ENCODE measurements around the gene ATF7IP.

Gene ATF7IP

GRCh38 chr12:14473707-14474287 lies 108.3 kb downstream of the ATF7IP start:
- no peak for DNase-seq (ENCODE audit: extremely low read depth in 1 of 2, low read depth in 1 of 2)

- no peak for DNase-seq (ENCODE audit: extremely low read depth in 1 of 2, low read depth in 1 of 2)
Measured at GRCh38 chr12:14479004-14479403, 113.5 kb downstream of the ATF7IP start.

GRCh38 chr12:14481201-14481600 lies 115.7 kb downstream of the ATF7IP start:
- DNase-seq (ENCODE audit: extremely low read depth in 1 of 2, low read depth in 1 of 2) = no peak

- DNase-seq (ENCODE audit: extremely low read depth in 1 of 2, low read depth in 1 of 2) = no peak
Measured at GRCh38 chr12:14482361-14482760, 116.9 kb downstream of the ATF7IP start.

- no peak for DNase-seq (ENCODE audit: extremely low read depth in 1 of 2, low read depth in 1 of 2)
Measured at GRCh38 chr12:14482886-14483285, 117.4 kb downstream of the ATF7IP start.

GRCh38 chr12:14495326-14495725 lies 129.8 kb downstream of the ATF7IP start:
- no peak for DNase-seq (ENCODE audit: extremely low read depth in 1 of 2, low read depth in 1 of 2)

- DNase-seq (ENCODE audit: extremely low read depth in 1 of 2, low read depth in 1 of 2) = no peak
Measured at GRCh38 chr12:14505626-14506596, 140.4 kb downstream of the ATF7IP start.

GRCh38 chr12:14510574-14510973 lies 145.1 kb downstream of the ATF7IP start:
- no peak for DNase-seq (ENCODE audit: extremely low read depth in 1 of 2, low read depth in 1 of 2)

- no peak for DNase-seq (ENCODE audit: extremely low read depth in 1 of 2, low read depth in 1 of 2)
Measured at GRCh38 chr12:14514154-14514842, 148.8 kb downstream of the ATF7IP start.

GRCh38 chr12:14514946-14515345 lies 149.5 kb downstream of the ATF7IP start:
- DNase-seq (ENCODE audit: extremely low read depth in 1 of 2, low read depth in 1 of 2) = no peak

- DNase-seq (ENCODE audit: extremely low read depth in 1 of 2, low read depth in 1 of 2) = no peak
Measured at GRCh38 chr12:14521822-14522221, 156.3 kb downstream of the ATF7IP start.

- no peak for DNase-seq (ENCODE audit: extremely low read depth in 1 of 2, low read depth in 1 of 2)
Measured at GRCh38 chr12:14525964-14526363, 160.5 kb downstream of the ATF7IP start.

GRCh38 chr12:14532152-14532551 lies 166.7 kb downstream of the ATF7IP start:
- no peak for DNase-seq (ENCODE audit: extremely low read depth in 1 of 2, low read depth in 1 of 2)

GRCh38 chr12:14537088-14537487 lies 171.6 kb downstream of the ATF7IP start:
- no peak for DNase-seq (ENCODE audit: extremely low read depth in 1 of 2, low read depth in 1 of 2)

GRCh38 chr12:14540801-14541462 lies 175.4 kb downstream of the ATF7IP start:
- DNase-seq (ENCODE audit: extremely low read depth in 1 of 2, low read depth in 1 of 2) = no peak

GRCh38 chr12:14545144-14546124 lies 180.0 kb downstream of the ATF7IP start:
- DNase-seq (ENCODE audit: extremely low read depth in 1 of 2, low read depth in 1 of 2) = no peak

GRCh38 chr12:14547571-14547970 lies 182.1 kb downstream of the ATF7IP start:
- no peak for DNase-seq (ENCODE audit: extremely low read depth in 1 of 2, low read depth in 1 of 2)

GRCh38 chr12:14548609-14549008 lies 183.1 kb downstream of the ATF7IP start:
- no peak for DNase-seq (ENCODE audit: extremely low read depth in 1 of 2, low read depth in 1 of 2)

Measured in activated CD8-positive, alpha-beta memory T cell treated with anti-CD3 and anti-CD28 coated beads for 1 hour (primary cell).